Skeletal muscle satellite cell (primary cell): ENCODE measurements around the gene PTTG1IP.
"Not testable (repeated sequence)": the region's sequence is repeated elsewhere in the genome, so short reads cannot be mapped to it uniquely, and the experiment has no call there.

ENCODE experiments used
- H3K27me3 ChIP-seq: 2 replicates; pipeline ENCODE4 v1.7.0; 2013; ENCODE audit warnings: low read length; ENCODE audit not compliant: control insufficient read depth, insufficient read depth
- H3K36me3 ChIP-seq: 2 replicates; pipeline ENCODE4 v1.7.0; 2013; ENCODE audit warnings: mild to moderate bottlenecking, control low read depth, low read length; ENCODE audit not compliant: insufficient read depth
- H3K4me1 ChIP-seq: 2 replicates; pipeline ENCODE4 v1.7.0; 2013; ENCODE audit warnings: low read length; ENCODE audit not compliant: control insufficient read depth, insufficient read depth
- H3K4me2 ChIP-seq: 2 replicates; pipeline ENCODE4 v1.7.0; 2013; ENCODE audit warnings: mild to moderate bottlenecking, low read length
- H3K4me3 ChIP-seq: 2 replicates; pipeline ENCODE4 v1.7.0; 2013; ENCODE audit warnings: low read length
- H3K9ac ChIP-seq: 2 replicates; pipeline ENCODE4 v1.7.0; 2013; ENCODE audit warnings: mild to moderate bottlenecking, low read depth, low read length, moderate library complexity
- H3K9me3 ChIP-seq: replicated peaks from 2 replicates; pipeline ENCODE4 v1.7.0; 2013; ENCODE audit warnings: mild to moderate bottlenecking, control low read depth, low read length

Gene PTTG1IP

DNA sequence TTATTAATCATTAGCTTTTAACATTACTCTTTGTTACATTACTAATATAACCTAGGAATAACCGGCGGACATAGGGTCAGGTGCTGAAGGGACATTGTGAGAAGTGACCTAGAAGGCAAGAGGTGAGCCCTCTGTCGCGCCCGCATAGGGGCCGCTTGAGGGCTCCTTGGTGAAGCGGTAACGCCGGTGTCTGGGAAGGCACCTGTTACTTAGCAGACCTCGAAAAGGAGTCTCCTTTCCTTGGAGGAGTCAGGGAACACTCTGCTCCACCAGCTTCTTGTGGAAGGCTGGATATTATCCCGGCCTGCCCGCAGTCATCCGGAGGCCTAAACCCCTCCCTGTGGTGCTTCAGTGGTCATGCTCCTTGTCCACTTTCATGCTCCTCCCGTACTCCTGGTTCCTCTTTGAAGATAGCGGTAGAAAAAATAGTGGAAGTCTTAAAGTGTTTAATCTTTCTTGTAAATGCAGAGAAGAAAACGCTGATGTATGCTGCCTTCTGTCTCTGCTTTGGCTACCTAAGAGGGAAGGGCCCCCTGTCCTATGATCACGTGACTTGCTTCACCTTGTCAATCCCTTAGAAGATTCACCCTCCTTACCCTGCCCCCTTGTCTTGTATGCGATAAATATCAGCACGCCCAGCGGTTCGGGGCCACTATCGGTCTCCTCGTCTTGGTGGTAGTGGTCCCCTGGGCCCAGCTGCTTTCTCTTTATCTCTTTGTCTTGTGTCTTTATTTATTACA lies 40.8 kb downstream of the PTTG1IP start:
- not testable (repeated sequence) for H3K9ac ChIP-seq, H3K36me3 ChIP-seq, H3K4me2 ChIP-seq, H3K4me3 ChIP-seq
- peaks cover 15% of the 10 kb centered on the region for H3K9me3 ChIP-seq
- peaks cover 33% of the 10 kb centered on the region for H3K27me3 ChIP-seq
- peaks cover 14% of the 10 kb centered on the region for H3K4me1 ChIP-seq

DNA sequence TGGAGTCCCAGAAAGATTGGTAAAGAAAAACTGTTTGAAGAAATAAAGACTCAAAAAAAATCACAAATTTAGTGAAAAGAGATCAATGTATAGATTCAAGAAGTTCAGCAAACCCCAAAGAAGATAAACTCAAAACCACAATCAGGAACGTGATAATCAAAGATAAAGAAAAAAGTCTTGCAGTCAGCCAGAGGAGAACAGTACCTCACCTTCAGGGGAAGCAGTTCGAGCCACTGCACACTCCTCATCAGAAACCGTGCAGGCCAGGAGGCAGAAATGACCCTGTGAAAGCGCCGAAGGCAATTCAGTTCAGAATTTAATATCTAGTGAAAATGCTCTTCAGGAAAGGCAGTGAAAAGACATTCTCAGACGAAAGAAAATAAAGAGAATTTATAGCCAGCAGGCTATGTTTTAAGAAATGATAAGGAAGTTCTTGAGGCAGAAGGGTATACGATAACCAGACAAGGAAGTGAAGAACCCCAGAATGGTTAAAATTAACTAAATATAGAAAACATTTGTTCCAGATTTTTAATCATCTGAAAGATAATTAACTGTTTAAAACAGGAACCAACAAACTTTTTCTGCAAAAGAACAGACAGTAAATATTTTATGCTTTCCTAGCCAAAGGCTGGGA lies 42.1 kb downstream of the PTTG1IP start:
- H3K36me3 ChIP-seq: no peaks in the 10 kb centered on the region

GRCh38 chr21:44829507-44830092 lies 43.9 kb downstream of the PTTG1IP start:
- H3K4me2 ChIP-seq: no peak overlapping the region
- no peaks in the 10 kb centered on the region for H3K36me3 ChIP-seq
- no peak overlapping the region for H3K4me3 ChIP-seq
- H3K27me3 ChIP-seq: peaks cover 23% of the 10 kb centered on the region
- no peaks in the 10 kb centered on the region for H3K4me1 ChIP-seq
- H3K9ac ChIP-seq: no peak overlapping the region
- H3K9me3 ChIP-seq: peaks cover 20% of the 10 kb centered on the region

More for the DNA sequence above, 42.1 kb downstream of the PTTG1IP start:
- Histone ChIP-seq H3K4me3 (no peak overlapping the region), H3K9ac (no peak overlapping the region), H3K4me1 (peaks cover under 1% of the 10 kb centered on the region), H3K27me3 (peaks cover 23% of the 10 kb centered on the region), H3K4me2 (no peak overlapping the region), H3K9me3 (peaks cover 20% of the 10 kb centered on the region)

- Histone ChIP-seq H3K4me2 (no peak overlapping the region), H3K4me3 (no peak overlapping the region), H3K27me3 (peaks cover 16% of the 10 kb centered on the region), H3K4me1 (no peaks in the 10 kb centered on the region), H3K9ac (no peak overlapping the region), H3K36me3 (no peaks in the 10 kb centered on the region), H3K9me3 (peaks cover 20% of the 10 kb centered on the region)
Measured at GRCh38 chr21:44828362-44829056, 45.0 kb downstream of the PTTG1IP start.

DNA sequence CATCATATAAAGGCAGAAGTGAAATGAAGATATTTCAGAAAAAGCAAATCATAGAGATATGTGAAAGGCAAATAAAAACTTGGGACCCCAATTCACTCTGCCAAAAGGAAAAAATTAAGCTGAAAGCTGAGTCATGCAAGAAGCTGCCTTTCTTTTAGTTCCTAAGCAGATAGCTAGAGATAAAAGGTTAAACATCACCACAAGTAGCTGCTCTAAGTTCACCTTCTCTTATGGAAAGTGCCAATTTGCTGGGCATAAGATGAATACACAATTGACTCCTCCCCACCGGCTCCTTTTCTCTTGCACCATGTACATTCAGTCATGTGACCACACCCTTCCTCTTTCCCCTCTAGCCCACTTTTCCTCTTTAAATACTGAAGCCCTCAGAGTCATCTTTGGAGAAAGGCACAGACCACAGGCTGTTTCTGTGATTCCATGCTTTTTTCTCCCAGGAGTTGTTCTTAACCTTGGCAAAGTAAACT lies 50.3 kb downstream of the PTTG1IP start:
- Histone ChIP-seq H3K4me3 (no peak overlapping the region), H3K4me2 (no peak overlapping the region), H3K36me3 (no peaks in the 10 kb centered on the region), H3K9ac (no peak overlapping the region), H3K27me3 (no peaks in the 10 kb centered on the region), H3K4me1 (peaks cover 7% of the 10 kb centered on the region), H3K9me3 (peaks cover 19% of the 10 kb centered on the region)

DNA sequence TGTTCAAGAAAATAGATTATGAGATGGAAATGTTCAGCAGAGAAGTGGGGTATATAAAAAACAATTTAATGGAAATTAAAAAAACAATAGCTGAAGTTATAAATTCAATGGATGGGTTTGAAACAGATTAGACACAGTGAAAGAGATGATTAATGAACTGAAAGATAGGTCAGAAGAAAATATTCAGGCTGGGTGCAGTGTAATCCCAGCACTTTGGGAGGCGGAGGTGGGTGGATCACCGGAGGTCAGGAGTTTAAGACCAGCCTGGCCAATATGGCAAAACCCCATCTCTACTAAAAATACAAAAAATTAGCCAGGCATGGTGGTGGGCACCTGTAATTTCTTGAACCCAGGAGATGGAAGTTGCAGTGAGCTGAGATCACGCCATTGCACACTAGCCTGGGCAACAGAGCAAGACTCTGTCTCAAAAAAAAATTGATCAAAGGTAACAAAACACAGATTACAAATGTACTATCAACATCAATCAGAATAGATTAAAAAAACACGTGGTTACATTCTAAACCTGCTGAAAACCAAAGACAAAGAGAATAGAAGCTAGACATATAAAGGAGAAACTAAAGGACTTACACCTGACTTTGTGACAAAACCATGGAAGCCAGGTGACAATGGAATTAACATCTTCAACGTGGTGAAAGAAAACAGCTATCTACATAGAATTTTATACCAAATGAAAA lies 50.9 kb downstream of the PTTG1IP start:
- Histone ChIP-seq H3K9ac (no peak overlapping the region), H3K4me1 (peaks cover 7% of the 10 kb centered on the region), H3K4me3 (no peak overlapping the region), H3K4me2 (no peak overlapping the region), H3K27me3 (no peaks in the 10 kb centered on the region), H3K36me3 (no peaks in the 10 kb centered on the region), H3K9me3 (peaks cover 13% of the 10 kb centered on the region)

GRCh38 chr21:44820851-44821250 lies 52.6 kb downstream of the PTTG1IP start:
- no peak overlapping the region for H3K9ac ChIP-seq
- peaks cover 8% of the 10 kb centered on the region for H3K9me3 ChIP-seq
- H3K4me2 ChIP-seq: no peak overlapping the region
- peaks cover 11% of the 10 kb centered on the region for H3K4me1 ChIP-seq
- H3K36me3 ChIP-seq: no peaks in the 10 kb centered on the region
- H3K27me3 ChIP-seq: no peaks in the 10 kb centered on the region
- no peak overlapping the region for H3K4me3 ChIP-seq

- Histone ChIP-seq H3K9me3 (peaks cover 8% of the 10 kb centered on the region), H3K36me3 (no peaks in the 10 kb centered on the region), H3K4me1 (peaks cover 11% of the 10 kb centered on the region), H3K9ac (no peak overlapping the region), H3K27me3 (no peaks in the 10 kb centered on the region), H3K4me3 (no peak overlapping the region), H3K4me2 (no peak overlapping the region)
Measured at GRCh38 chr21:44819283-44820243, 53.9 kb downstream of the PTTG1IP start.

DNA sequence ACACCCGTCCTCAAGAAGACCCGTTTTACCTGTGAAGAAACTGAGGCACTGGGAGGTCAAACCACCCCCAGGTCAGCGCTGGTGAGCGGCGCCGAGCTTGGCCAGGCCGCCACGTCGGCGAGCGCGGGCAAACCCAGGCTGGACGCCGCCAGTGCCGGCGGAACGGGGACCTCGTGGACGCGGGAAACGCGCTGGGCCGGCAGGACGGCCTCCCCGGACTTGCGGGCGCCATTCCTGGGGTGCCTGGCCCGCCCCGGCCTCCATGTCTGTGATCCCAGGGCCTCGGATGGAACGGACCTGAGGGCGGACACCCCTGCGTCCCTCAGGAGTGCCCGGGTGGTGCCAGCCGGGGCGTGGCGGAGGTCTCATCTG lies 54.9 kb downstream of the PTTG1IP start:
- peaks cover 8% of the 10 kb centered on the region for H3K9me3 ChIP-seq
- H3K4me3 ChIP-seq: peak overlapping the region; percentile 95
- H3K4me2 ChIP-seq: peak overlapping the region; percentile 100
- peaks cover 11% of the 10 kb centered on the region for H3K4me1 ChIP-seq
- H3K36me3 ChIP-seq: peaks cover 4% of the 10 kb centered on the region
- H3K27me3 ChIP-seq: no peaks in the 10 kb centered on the region
- peak overlapping the region; percentile 91 for H3K9ac ChIP-seq

- H3K36me3 ChIP-seq: peaks cover 9% of the 10 kb centered on the region
- peak within 1 kb of the TSS; percentile 100 for H3K4me2 ChIP-seq
- H3K9ac ChIP-seq: peak within 1 kb of the TSS; percentile 91
- peaks cover 11% of the 10 kb centered on the region for H3K4me1 ChIP-seq
- H3K27me3 ChIP-seq: no peaks in the 10 kb centered on the region
- peaks cover 5% of the 10 kb centered on the region for H3K9me3 ChIP-seq
- H3K4me3 ChIP-seq: peak within 1 kb of the TSS; percentile 95
Measured at GRCh38 chr21:44817914-44818639, 55.4 kb downstream of the PTTG1IP start, which contains the start of gene SUMO3. Gene SUMO3, minus strand, starts transcription at chr21:44818062. Its CDS starts 94 bp downstream, at chr21:44817968.
